K562 (cell line): Measurements from ENCODE around the gene RPS6KA4. TPM values are rescaled to one million over a fixed set of nuclear protein-coding genes. Genes with fewer than 3 reads are reported as not detected.

Experiments
- CBX1 ChIP-seq: sonication (generic); IDR thresholded peaks from 2 replicates; pipeline ENCODE4 v1.6.1; 2016; ENCODE audit warnings: antibody characterized with exemption, low read depth, mild to moderate bottlenecking
- CREB5 ChIP-seq: fragments of 250-450 bp; sonication (Bioruptor Pico); IDR thresholded peaks from 2 replicates; pipeline ENCODE4 v1.5.0; 2020; ENCODE audit warnings: mild to moderate bottlenecking
- GABPB1 ChIP-seq: sonication (generic); formaldehyde crosslinking; IDR thresholded peaks from 2 replicates; pipeline ENCODE4 v1.8.0; 2022; ENCODE audit warnings: mild to moderate bottlenecking, missing genetic modification reagents
- HBP1 ChIP-seq: fragments of 450-650 bp; formaldehyde crosslinking; IDR thresholded peaks from 2 replicates; pipeline ENCODE4 v1.4.0; 2022; ENCODE audit warnings: missing genetic modification characterization
- IRF2 ChIP-seq: sonication (generic); formaldehyde crosslinking; IDR thresholded peaks from 2 replicates; pipeline ENCODE4 v1.8.1; 2022; ENCODE audit warnings: mild to moderate bottlenecking, missing genetic modification reagents
- MAFK ChIP-seq: IDR thresholded peaks from 2 replicates; pipeline ENCODE4 v1.6.1; 2011; ENCODE audit warnings: low read length, improper control_type of control experiment
- NCOA6 ChIP-seq: fragments of 450-650 bp; IDR thresholded peaks from 2 replicates; pipeline ENCODE4 v1.6.1; 2017; ENCODE audit warnings: mild to moderate bottlenecking
- PHF8 ChIP-seq: fragments of 200-600 bp; sonication (generic); IDR thresholded peaks from 2 replicates; pipeline ENCODE4 v1.6.1; 2012; ENCODE audit warnings: mixed run types, mild to moderate bottlenecking, inconsistent platforms, low read length, moderate library complexity, borderline replicate concordance
- PTRF ChIP-seq: fragments of 450-650 bp; IDR thresholded peaks from 2 replicates; pipeline ENCODE4 v1.6.1; 2016; ENCODE audit warnings: mild to moderate bottlenecking, missing genetic modification characterization, missing compliant biosample characterization
- RBM14 ChIP-seq: fragments of 200-400 bp; formaldehyde crosslinking; IDR thresholded peaks from 2 replicates; pipeline ENCODE4 v1.6.1; 2018; ENCODE audit warnings: low read depth, mild to moderate bottlenecking, low read length, moderate library complexity, borderline replicate concordance; ENCODE audit not compliant: insufficient read depth
- RBM22 ChIP-seq: fragments of 200-400 bp; formaldehyde crosslinking; IDR thresholded peaks from 2 replicates; pipeline ENCODE4 v1.6.1; 2018; ENCODE audit warnings: low read length, low read depth; ENCODE audit not compliant: poor library complexity, severe bottlenecking
- SNRNP70 ChIP-seq: fragments of 200-400 bp; formaldehyde crosslinking; optimal IDR thresholded peaks from 2 replicates; pipeline ENCODE3; 2017; ENCODE audit warnings: low read depth, low read length
- SP2 ChIP-seq: IDR thresholded peaks from 2 replicates; pipeline ENCODE4 v1.6.1; 2011; ENCODE audit warnings: mild to moderate bottlenecking, low read depth, low read length, moderate library complexity; ENCODE audit not compliant: poor library complexity, severe bottlenecking; ENCODE audit errors: extremely low read depth
- TFAP4 ChIP-seq: sonication (generic); formaldehyde crosslinking; IDR thresholded peaks from 2 replicates; pipeline ENCODE4 v1.8.0; 2022; ENCODE audit warnings: missing genetic modification reagents, mild to moderate bottlenecking, moderate library complexity, borderline replicate concordance
- ZNF124 ChIP-seq: sonication (generic); formaldehyde crosslinking; IDR thresholded peaks from 2 replicates; pipeline ENCODE4 v1.8.1; 2022; ENCODE audit warnings: missing genetic modification reagents
- ZNF586 ChIP-seq: fragments of 450-650 bp; formaldehyde crosslinking; conservative IDR thresholded peaks from 2 replicates; pipeline ENCODE4 v1.4.0; 2020; ENCODE audit warnings: mild to moderate bottlenecking, moderate library complexity
- ZNF592 ChIP-seq: fragments of 450-650 bp; IDR thresholded peaks from 2 replicates; pipeline ENCODE4 v1.6.1; 2017; ENCODE audit warnings: antibody characterized with exemption, mild to moderate bottlenecking
- polyA plus RNA-seq, 8 experiments: library from polyadenylated mRNA; depleted of rRNA in 4 of 8; stranded (reverse) in 5 of 8; unstranded in 3 of 8; fragments of >200 nt; fragmentation: Nextera tagmentation in 2 of 8; fragmentation: Illumina TruSeq in 1 of 8; extraction: Ambion mirVana in 2 of 8; extraction: Trizol in 1 of 8; gene quantifications; 2 replicates each; pipeline versions ENCODE4 v1.2.1 to v1.2.3, GENCODE V29; 2011 to 2014; ENCODE audit warnings: inconsistent platforms in 1 of 8, missing spikeins in 1 of 8
- total RNA-seq, 7 experiments: library from RNA; depleted of rRNA in 6 of 7; stranded (reverse); fragments of >200 nt in 6 of 7; fragmentation: Illumina TruSeq in 2 of 7; extraction: Trizol in 2 of 7; gene quantifications; 2 replicates each; pipeline versions ENCODE4 v1.2.1 to v1.2.3, GENCODE V29; 2011 to 2021; ENCODE audit warnings: low replicate concordance in 1 of 7
- TF ChIP-seq, protein P1 (sequence below): fragments of 450-650 bp; IDR thresholded peaks from 2 replicates; pipeline ENCODE4 v1.6.1; 2016

RPS6KA4 gene
- total and polyA plus RNA-seq, 9 of the 15 experiments (the other 6 are each of a cell fraction or from before 2014, with no cell fraction given), result 0.15 to 23.8 (median 9.8) TPM

DNA sequence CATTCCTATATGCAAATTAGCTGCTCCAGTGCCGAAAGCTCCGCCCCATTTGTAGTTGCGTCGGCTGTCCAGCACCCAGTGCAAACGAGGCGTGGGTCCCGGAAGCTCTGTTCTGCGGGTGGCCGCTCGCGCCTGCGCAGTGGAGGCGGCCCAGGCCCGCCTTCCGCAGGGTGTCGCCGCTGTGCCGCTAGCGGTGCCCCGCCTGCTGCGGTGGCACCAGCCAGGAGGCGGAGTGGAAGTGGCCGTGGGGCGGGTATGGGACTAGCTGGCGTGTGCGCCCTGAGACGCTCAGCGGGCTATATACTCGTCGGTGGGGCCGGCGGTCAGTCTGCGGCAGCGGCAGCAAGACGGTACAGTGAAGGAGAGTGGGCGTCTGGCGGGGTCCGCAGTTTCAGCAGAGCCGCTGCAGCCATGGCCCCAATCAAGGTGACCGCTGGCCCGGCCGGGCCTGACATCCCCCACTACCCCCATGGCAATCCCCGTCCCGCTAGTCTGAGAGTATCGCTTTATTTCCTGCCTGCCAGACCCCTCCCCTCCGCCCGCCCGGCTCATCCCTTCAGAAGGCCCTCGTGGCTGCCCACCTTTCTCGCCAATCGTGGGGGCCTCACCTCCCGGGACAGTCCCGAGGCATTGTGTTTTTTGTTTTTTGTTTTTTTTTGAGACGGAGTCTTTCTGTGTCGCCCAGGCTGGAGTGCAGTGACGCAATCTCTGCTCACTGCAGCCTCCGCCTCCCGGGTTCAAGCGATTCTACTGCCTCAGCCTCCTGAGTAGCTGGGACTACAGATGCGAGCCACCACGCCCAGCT lies 40.8 kb upstream of the RPS6KA4 start, which contains the start of gene PRDX5 (continued):
- TF ChIP-seq TFAP4 (CRISPR knock-in tag), result peak; percentile 76
- TF ChIP-seq MAFK, result no peak
- TF ChIP-seq, protein P1, sequence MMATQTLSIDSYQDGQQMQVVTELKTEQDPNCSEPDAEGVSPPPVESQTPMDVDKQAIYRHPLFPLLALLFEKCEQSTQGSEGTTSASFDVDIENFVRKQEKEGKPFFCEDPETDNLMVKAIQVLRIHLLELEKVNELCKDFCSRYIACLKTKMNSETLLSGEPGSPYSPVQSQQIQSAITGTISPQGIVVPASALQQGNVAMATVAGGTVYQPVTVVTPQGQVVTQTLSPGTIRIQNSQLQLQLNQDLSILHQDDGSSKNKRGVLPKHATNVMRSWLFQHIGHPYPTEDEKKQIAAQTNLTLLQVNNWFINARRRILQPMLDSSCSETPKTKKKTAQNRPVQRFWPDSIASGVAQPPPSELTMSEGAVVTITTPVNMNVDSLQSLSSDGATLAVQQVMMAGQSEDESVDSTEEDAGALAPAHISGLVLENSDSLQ, result no peak
- no peak for TF ChIP-seq ZNF124 (CRISPR knock-in tag)
- peak; percentile 53 for TF ChIP-seq RBM22
- no peak for TF ChIP-seq NCOA6
- TF ChIP-seq GABPB1 (CRISPR knock-in tag), result no peak
- peak; percentile 81 for TF ChIP-seq ZNF592
- no peak for TF ChIP-seq ZNF586
- TF ChIP-seq IRF2 (CRISPR knock-in tag), result no peak
- 0 out of 2 replicates have a peak, but pooled peaks have one; percentile 85 for TF ChIP-seq RBM14
- no peak for TF ChIP-seq HBP1 (CRISPR knock-in tag)
- TF ChIP-seq CBX1, result peak; percentile 90
- no peak for TF ChIP-seq SNRNP70
- TF ChIP-seq SP2, result no peak
- peak; percentile 70; the same call in 1 of the 2 replicates for TF ChIP-seq PHF8
- TF ChIP-seq PTRF (tag), result no peak
- no peak for TF ChIP-seq CREB5 (CRISPR knock-in tag)
